Kidney (tissue), 14 donors: ENCODE data around the gene PNPLA6. TPM values are rescaled to one million over a fixed set of nuclear protein-coding genes. Genes with fewer than 3 reads are reported as not detected.

Experiments used
- DNase-seq, 5 donors: peaks; one replicate each; pipeline ENCODE4 v3.0.0-alpha.2; 2013 to 2020
- FAIRE-seq: peaks from 2 replicates; lab custom pipeline; 2012; peaks lifted over from hg19 to GRCh38; lab: Jason Lieb, UNC
- H3K27ac ChIP-seq, 2 donors: one replicate each; pipeline ENCODE4 v1.7.0; 2013; ENCODE audit warnings: low read depth in 2 of 2, low read length in 2 of 2, inconsistent platforms in 1 of 2
- H3K27me3 ChIP-seq: one replicate; pipeline ENCODE4 v1.7.1; 2013; ENCODE audit warnings: low read length, inconsistent platforms; ENCODE audit not compliant: control insufficient read depth, insufficient read depth
- H3K36me3 ChIP-seq, 3 donors: one replicate each; pipeline versions ENCODE4 v1.7.0 to v1.7.1; 2013; ENCODE audit warnings: low read length in 3 of 3, control low read depth in 1 of 3, inconsistent platforms in 1 of 3; ENCODE audit not compliant: insufficient read depth in 3 of 3, control insufficient read depth in 2 of 3
- H3K4me1 ChIP-seq, 3 donors: one replicate each; pipeline versions ENCODE4 v1.7.0 to v1.7.1; 2013; ENCODE audit warnings: low read length in 3 of 3, inconsistent platforms in 1 of 3, low read depth in 1 of 3; ENCODE audit not compliant: control insufficient read depth in 2 of 3, insufficient read depth in 2 of 3
- H3K4me3 ChIP-seq, 3 donors: one replicate each; pipeline versions ENCODE4 v1.7.0 to v1.8.1; 2013; ENCODE audit warnings: low read length in 3 of 3, control low read depth in 1 of 3, inconsistent platforms in 1 of 3
- H3K9ac ChIP-seq, 3 donors: one replicate each; pipeline versions ENCODE4 v1.7.0 to v1.7.1; 2013; ENCODE audit warnings: low read length in 3 of 3, control low read depth in 1 of 3, inconsistent platforms in 1 of 3
- H3K9me3 ChIP-seq, 3 donors: one replicate each; pipeline versions ENCODE4 v1.7.0 to v1.7.1; 2013; ENCODE audit warnings: low read length in 3 of 3, control low read depth in 1 of 3, inconsistent platforms in 1 of 3; ENCODE audit not compliant: control insufficient read depth in 2 of 3, insufficient read depth in 1 of 3
- intact Hi-C: fragments of 100-400 bp; cut with DNase I; formaldehyde crosslinking; loops from one replicate; pipeline ENCODE4 v1.11.1; 2022
- polyA plus RNA-seq: library from polyadenylated mRNA; stranded (reverse); fragments of 350-450 nt; fragmentation: Illumina TruSeq; extraction: RNeasy Lipid Tissue Mini Kit (QIAGEN cat#74804); gene quantifications from one replicate; pipeline ENCODE4 v1.2.3, GENCODE V29; 2014; ENCODE audit warnings: low read depth, low replicate concordance; ENCODE audit not compliant: insufficient read depth
- total RNA-seq: library from RNA; stranded (reverse); fragmentation: NEBNext Ultra II Directional; extraction: Animal tissue kit (Norgen Biotek cat#: 25700); gene quantifications from one replicate; pipeline ENCODE4 v1.2.1, GENCODE V29; 2021
- TF ChIP-seq, protein P1 (sequence below): IDR thresholded peaks from 3 replicates; pipeline ENCODE4 v1.5.1; 2012; ENCODE audit warnings: mild to moderate bottlenecking, moderate library complexity, borderline replicate concordance; ENCODE audit not compliant: insufficient read depth; ENCODE audit errors: extremely low read depth
- donor health status: control.
- donor health status: control.
- donor health status: control.
- donor health status: control.
- donor health status: control.
- donor health status: DM: yes; HTN: yes; CAD: no.
- donor health status: Normal renal cell carcinoma (clear cell type).

The PNPLA6 gene
- total and polyA plus RNA-seq, 2 donors from 2014 or later: 80.9 to 101 TPM

DNA sequence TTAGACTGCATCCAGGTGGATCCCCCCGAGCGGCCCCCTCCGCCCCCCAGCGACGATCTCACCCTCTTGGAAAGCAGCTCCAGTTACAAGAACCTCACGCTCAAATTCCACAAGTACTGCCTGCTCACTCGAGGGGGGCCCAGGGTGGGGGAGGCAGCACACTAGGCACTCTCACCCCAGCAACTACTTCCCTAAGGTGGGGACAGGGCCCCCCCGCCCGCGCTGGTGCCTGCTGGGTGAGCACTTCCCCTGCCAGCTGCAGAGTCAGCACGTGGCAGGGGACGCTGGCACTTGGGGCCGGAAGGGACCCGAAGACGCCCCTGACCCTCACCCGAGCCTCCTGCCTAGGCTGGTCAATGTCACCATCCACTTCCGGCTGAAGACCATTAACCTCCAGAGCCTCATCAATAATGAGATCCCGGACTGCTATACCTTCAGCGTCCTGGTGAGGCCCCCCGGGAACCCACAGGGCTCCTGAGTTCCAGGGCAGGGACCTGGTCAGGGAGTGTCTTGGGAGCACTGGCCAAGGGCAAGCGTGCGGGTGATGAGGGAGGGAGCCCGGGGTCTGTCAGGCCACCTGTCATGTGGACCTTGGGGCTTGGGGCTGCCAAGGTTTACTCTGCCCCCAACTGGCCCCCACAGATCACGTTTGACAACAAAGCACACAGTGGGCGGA, 7.9 kb upstream of the PNPLA6 start:
- H3K27ac ChIP-seq: no peak overlapping the region
- no peaks in the 10 kb centered on the region for H3K9me3 ChIP-seq
- DNase-seq (peak in 1 of 5 donors; percentile 80), FAIRE-seq (no peak)
- peaks cover 0 to 8% (median 2%) of the 10 kb centered on the region in 3 donors for H3K36me3 ChIP-seq
- no peaks in the 10 kb centered on the region for H3K27me3 ChIP-seq
- TF ChIP-seq, protein P1, sequence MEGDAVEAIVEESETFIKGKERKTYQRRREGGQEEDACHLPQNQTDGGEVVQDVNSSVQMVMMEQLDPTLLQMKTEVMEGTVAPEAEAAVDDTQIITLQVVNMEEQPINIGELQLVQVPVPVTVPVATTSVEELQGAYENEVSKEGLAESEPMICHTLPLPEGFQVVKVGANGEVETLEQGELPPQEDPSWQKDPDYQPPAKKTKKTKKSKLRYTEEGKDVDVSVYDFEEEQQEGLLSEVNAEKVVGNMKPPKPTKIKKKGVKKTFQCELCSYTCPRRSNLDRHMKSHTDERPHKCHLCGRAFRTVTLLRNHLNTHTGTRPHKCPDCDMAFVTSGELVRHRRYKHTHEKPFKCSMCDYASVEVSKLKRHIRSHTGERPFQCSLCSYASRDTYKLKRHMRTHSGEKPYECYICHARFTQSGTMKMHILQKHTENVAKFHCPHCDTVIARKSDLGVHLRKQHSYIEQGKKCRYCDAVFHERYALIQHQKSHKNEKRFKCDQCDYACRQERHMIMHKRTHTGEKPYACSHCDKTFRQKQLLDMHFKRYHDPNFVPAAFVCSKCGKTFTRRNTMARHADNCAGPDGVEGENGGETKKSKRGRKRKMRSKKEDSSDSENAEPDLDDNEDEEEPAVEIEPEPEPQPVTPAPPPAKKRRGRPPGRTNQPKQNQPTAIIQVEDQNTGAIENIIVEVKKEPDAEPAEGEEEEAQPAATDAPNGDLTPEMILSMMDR: no peak
- H3K4me3 ChIP-seq: no peak overlapping the region
- H3K9ac ChIP-seq: no peak overlapping the region
- intact Hi-C loops: no loop called here
- H3K4me1 ChIP-seq: peaks cover 0 to 8% (median 3%) of the 10 kb centered on the region in 3 donors

DNA sequence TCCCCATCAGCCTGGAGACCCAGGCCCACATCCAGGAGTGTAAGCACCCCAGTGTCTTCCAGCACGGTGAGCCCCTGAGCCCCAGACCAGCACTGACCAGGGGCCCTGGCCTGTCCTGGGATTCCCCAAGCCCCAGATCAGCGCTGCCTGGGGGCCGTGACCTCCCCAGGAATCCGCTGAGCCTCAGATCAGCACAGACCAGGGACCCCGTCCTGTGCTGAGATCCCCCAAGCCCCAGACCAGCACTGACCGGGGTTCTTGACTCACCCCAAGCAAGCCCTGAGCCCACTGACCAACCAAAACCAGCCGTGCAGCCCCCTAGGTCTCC, 7.4 kb upstream of the PNPLA6 start:
- Histone ChIP-seq H3K36me3 (peaks cover 0 to 8% (median 2%) of the 10 kb centered on the region in 3 donors), H3K27ac (no peak overlapping the region), H3K4me3 (no peak overlapping the region), H3K9me3 (no peaks in the 10 kb centered on the region), H3K9ac (no peak overlapping the region), H3K27me3 (no peaks in the 10 kb centered on the region), H3K4me1 (peaks cover 0 to 4% (median 3%) of the 10 kb centered on the region in 3 donors)
- TF ChIP-seq, protein P1: no peak
- peak in 1 of 5 donors; percentile 69 for DNase-seq
- FAIRE-seq: no peak
- intact Hi-C loops: no loop called here

DNA sequence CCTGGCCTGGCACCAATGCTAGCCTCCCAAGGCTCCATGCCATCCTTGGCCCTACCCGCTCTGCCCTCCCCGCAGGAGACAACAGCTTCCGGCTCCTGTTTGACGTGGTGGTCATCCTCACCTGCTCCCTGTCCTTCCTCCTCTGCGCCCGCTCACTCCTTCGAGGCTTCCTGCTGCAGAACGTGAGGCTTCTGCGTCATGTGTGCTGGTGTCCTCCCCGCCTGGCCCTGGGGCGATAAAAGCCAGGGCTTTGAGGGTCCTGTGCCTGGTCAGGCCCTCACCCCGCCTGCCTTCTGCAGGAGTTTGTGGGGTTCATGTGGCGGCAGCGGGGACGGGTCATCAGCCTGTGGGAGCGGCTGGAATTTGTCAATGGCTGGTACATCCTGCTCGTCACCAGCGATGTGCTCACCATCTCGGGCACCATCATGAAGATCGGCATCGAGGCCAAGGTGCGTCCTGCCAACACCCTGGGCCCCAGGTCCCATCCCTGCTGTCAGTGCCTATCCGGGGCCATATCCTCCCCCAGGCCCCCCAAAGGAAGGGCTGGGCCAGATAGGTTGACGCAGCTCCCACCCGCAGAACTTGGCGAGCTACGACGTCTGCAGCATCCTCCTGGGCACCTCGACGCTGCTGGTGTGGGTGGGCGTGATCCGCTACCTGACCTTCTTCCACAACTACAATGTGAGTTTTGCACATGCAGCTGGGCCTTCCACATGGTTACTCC, 6.8 kb upstream of the PNPLA6 start:
- Histone ChIP-seq H3K27ac (no peak overlapping the region), H3K9ac (no peak overlapping the region), H3K27me3 (no peaks in the 10 kb centered on the region), H3K9me3 (no peaks in the 10 kb centered on the region), H3K4me3 (no peak overlapping the region), H3K36me3 (peaks cover 0 to 8% (median 2%) of the 10 kb centered on the region in 3 donors), H3K4me1 (peaks cover 0 to 2% (median 0%) of the 10 kb centered on the region in 3 donors)
- TF ChIP-seq, protein P1: no peak
- no peak for FAIRE-seq
- peak in 1 of 5 donors; percentile 51 for DNase-seq
- intact Hi-C loops: no loop called here
